SK-N-SH (cell line): ENCODE results near the gene TCP10L. TPM values are rescaled to one million over a fixed set of nuclear protein-coding genes. Genes with fewer than 3 reads are reported as not detected.

Source experiments
- CTCF ChIA-PET: fragments of 300-600, 350-600 bp; formaldehyde crosslinking; extraction: SDS; loops from one replicate; lab custom pipeline; 2021; lab: Yijun Ruan, JAX
- POLR2A ChIA-PET: fragments of 350-600 bp; sonication (Branson Sonifier 250); formaldehyde crosslinking; extraction: SDS; loops from one replicate; lab custom pipeline; 2020; ENCODE audit warnings: antibody characterized with exemption, inconsistent platforms; lab: Yijun Ruan, JAX
- DNase-seq: peaks from one replicate; pipeline ENCODE4 v3.0.0; 2012
- H2AFZ ChIP-seq: fragments of 200-600 bp; sonication (generic); 2 replicates; pipeline ENCODE4 v1.8.1; 2016; ENCODE audit warnings: antibody characterized with exemption, mild to moderate bottlenecking, low read depth
- H3F3A ChIP-seq: fragments of 200-600 bp; sonication (generic); replicated peaks from 2 replicates; pipeline ENCODE3; 2016; ENCODE audit warnings: antibody characterized with exemption, mild to moderate bottlenecking; ENCODE audit not compliant: insufficient read depth
- H3K27ac ChIP-seq, 2 experiments: fragments of 200-500 bp in 1 of 2; fragments of 200-600 bp in 1 of 2; sonication (Bioruptor generic) in 1 of 2; sonication (generic), shearing (Covaris generic) in 1 of 2; 2 replicates each; pipeline versions ENCODE4 v1.5.1 to v1.6.1; 2014 to 2016; ENCODE audit warnings: low read depth in 2 of 2, inconsistent platforms in 1 of 2, low read length in 1 of 2, mild to moderate bottlenecking in 1 of 2, mixed read lengths in 1 of 2
- H3K27me3 ChIP-seq: fragments of 200-600 bp; sonication (generic), shearing (Covaris generic); 2 replicates; pipeline ENCODE4 v1.6.1; 2016; ENCODE audit warnings: mixed run types; ENCODE audit not compliant: insufficient read depth
- H3K36me3 ChIP-seq, 2 experiments: fragments of 200-500 bp in 1 of 2; fragments of 200-600 bp in 1 of 2; sonication (Bioruptor generic) in 1 of 2; sonication (generic) in 1 of 2; replicated peaks in 1 of 2; 2 replicates each; pipeline versions ENCODE3 to v1.5.1; 2014 to 2016; ENCODE audit warnings: low read length in 1 of 2, mild to moderate bottlenecking in 1 of 2; ENCODE audit not compliant: insufficient read depth in 2 of 2, control insufficient read depth in 1 of 2
- H3K4me1 ChIP-seq, 2 experiments: fragments of 200-500 bp in 1 of 2; fragments of 200-600 bp in 1 of 2; sonication (Bioruptor generic) in 1 of 2; sonication (generic), shearing (Covaris generic) in 1 of 2; 2 replicates each; pipeline versions ENCODE4 v1.5.1 to v1.6.1; 2014 to 2016; ENCODE audit warnings: low read depth in 1 of 2, low read length in 1 of 2, mixed run types in 1 of 2; ENCODE audit not compliant: insufficient read depth in 2 of 2, control insufficient read depth in 1 of 2
- H3K4me2 ChIP-seq: fragments of 200-600 bp; sonication (generic), shearing (Covaris generic); 2 replicates; pipeline ENCODE4 v1.6.1; 2017; ENCODE audit warnings: mixed run types
- H3K4me3 ChIP-seq, 2 experiments: fragments of 200-500 bp in 1 of 2; fragments of 200-600 bp in 1 of 2; sonication (Bioruptor generic) in 1 of 2; sonication (generic), shearing (Covaris generic) in 1 of 2; 2 replicates each; pipeline versions ENCODE4 v1.5.1 to v1.8.1; 2014 to 2016; ENCODE audit warnings: low read depth in 2 of 2, inconsistent platforms in 1 of 2, low read length in 1 of 2, mild to moderate bottlenecking in 1 of 2, mixed read lengths in 1 of 2, moderate library complexity in 1 of 2
- H3K79me2 ChIP-seq: fragments of 200-600 bp; sonication (generic); 2 replicates; pipeline ENCODE4 v1.8.1; 2017; ENCODE audit warnings: mild to moderate bottlenecking; ENCODE audit not compliant: insufficient read depth
- H3K9ac ChIP-seq: fragments of 200-600 bp; sonication (generic); 2 replicates; pipeline ENCODE4 v1.6.1; 2017; ENCODE audit warnings: mixed run types
- H3K9me2 ChIP-seq: fragments of 200-600 bp; sonication (generic); 2 replicates; pipeline ENCODE4 v1.6.1; 2017; ENCODE audit warnings: mixed run types
- H3K9me3 ChIP-seq: fragments of 200-600 bp; sonication (generic); 2 replicates; pipeline ENCODE4 v1.6.1; 2017; ENCODE audit warnings: mixed run types, mild to moderate bottlenecking, moderate library complexity
- H4K20me1 ChIP-seq: fragments of 200-600 bp; sonication (generic); 2 replicates; pipeline ENCODE4 v1.6.1; 2017; ENCODE audit warnings: mild to moderate bottlenecking, mixed run types; ENCODE audit not compliant: insufficient read depth
- EZH2phosphoT487 ChIP-seq: fragments of 200-600 bp; sonication (generic); IDR thresholded peaks from 2 replicates; pipeline ENCODE4 v1.6.1; 2017; ENCODE audit warnings: low read depth, mixed run types, mild to moderate bottlenecking, antibody characterized with exemption, moderate library complexity, borderline replicate concordance
- FOXJ3 ChIP-seq: sonication (generic); formaldehyde crosslinking; IDR thresholded peaks from 2 replicates; pipeline ENCODE4 v1.5.1; 2020; ENCODE audit warnings: mild to moderate bottlenecking, missing genetic modification reagents
- FOXM1 ChIP-seq: IDR thresholded peaks from 2 replicates; pipeline ENCODE4 v1.4.0; 2012; ENCODE audit warnings: low read depth, mild to moderate bottlenecking
- GABPA ChIP-seq: IDR thresholded peaks from 2 replicates; pipeline ENCODE4 v1.4.0; 2012; ENCODE audit warnings: low read depth, mild to moderate bottlenecking
- MXI1 ChIP-seq: IDR thresholded peaks from 2 replicates; pipeline ENCODE4 v1.6.1; 2012; ENCODE audit warnings: mild to moderate bottlenecking, low read depth, low read length, improper control_type of control experiment
- RCOR1 ChIP-seq: fragments of 150-350 bp; IDR thresholded peaks from 2 replicates; pipeline ENCODE4 v1.6.1; 2017; ENCODE audit warnings: antibody characterized with exemption, low read length
- RFX5 ChIP-seq: IDR thresholded peaks from 2 replicates; pipeline ENCODE4 v1.6.1; 2012; ENCODE audit warnings: mild to moderate bottlenecking, improper control_type of control experiment, low read length
- RXRA ChIP-seq: IDR thresholded peaks from 2 replicates; pipeline ENCODE4 v1.4.0; 2012; ENCODE audit warnings: low read depth, mild to moderate bottlenecking, borderline replicate concordance
- SIN3A ChIP-seq: IDR thresholded peaks from 2 replicates; pipeline ENCODE4 v1.6.1; 2012; ENCODE audit warnings: low read depth, mild to moderate bottlenecking, low read length, moderate library complexity, borderline replicate concordance
- SMC3 ChIP-seq: IDR thresholded peaks from 2 replicates; pipeline ENCODE4 v1.6.1; 2012; ENCODE audit warnings: low read depth, low read length, improper control_type of control experiment
- TCF12 ChIP-seq: IDR thresholded peaks from 2 replicates; pipeline ENCODE4 v1.4.0; 2012
- TEAD4 ChIP-seq: IDR thresholded peaks from 2 replicates; pipeline ENCODE4 v1.4.0; 2012; ENCODE audit warnings: mild to moderate bottlenecking, borderline replicate concordance; ENCODE audit not compliant: insufficient read depth
- YY1 ChIP-seq: IDR thresholded peaks from 2 replicates; pipeline ENCODE4 v1.4.0; 2012; ENCODE audit warnings: low read depth, mild to moderate bottlenecking
- WGBS: methylation state at CpG from one replicate; pipeline ENCODE4 v1.1.6; 2017; ENCODE audit warnings: low lambda C conversion rate; 5-methylcytosine and 5-hydroxymethylcytosine counted together
- polyA plus RNA-seq, 3 experiments: library from polyadenylated mRNA; depleted of rRNA; stranded (reverse); fragments of >200 nt; gene quantifications; 2 replicates each; pipeline ENCODE4 v1.2.3, GENCODE V29; 2012
- TF ChIP-seq, protein P1 (sequence below): IDR thresholded peaks from 2 replicates; pipeline ENCODE4; 2012
- TF ChIP-seq, protein P2 (sequence below): IDR thresholded peaks from 2 replicates; pipeline ENCODE4 v1.4.0; 2012; ENCODE audit warnings: low read depth, borderline replicate concordance
- TF ChIP-seq, protein P3 (sequence below): IDR thresholded peaks from 2 replicates; pipeline ENCODE4 v1.4.0; 2012; ENCODE audit warnings: low read depth, borderline replicate concordance

TCP10L gene
- polyA plus RNA-seq, 1 of the 3 experiments (the other 2 are of a cell fraction) = 0.33 TPM

DNA sequence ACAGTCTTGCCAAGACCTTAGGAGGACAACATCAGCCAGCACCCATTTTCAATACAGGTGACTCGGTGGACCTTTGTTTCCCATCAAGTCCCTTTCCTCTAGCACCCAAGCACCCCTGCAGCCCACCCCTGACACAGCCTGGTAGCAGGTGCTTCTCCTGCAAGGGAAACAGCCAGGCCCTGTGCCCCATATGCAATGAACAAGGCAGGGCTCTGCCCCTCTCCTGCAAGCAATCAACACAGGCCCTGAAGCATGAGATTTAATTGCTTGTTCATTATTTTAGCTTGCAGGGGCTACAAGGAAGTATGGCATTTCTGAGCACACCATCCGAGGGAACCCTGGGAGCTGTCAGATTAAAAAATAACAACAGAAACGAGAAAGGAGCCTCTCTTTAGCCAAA lies 35.4 kb downstream of the TCP10L start:
- CTCF ChIA-PET = interaction anchor here (1.1 kb wide), 1 partner anchor 19 kb away, joined by 3 read pairs; no protein-coding TSS in a partner anchor
- no peaks in the 10 kb centered on the region for H3K27me3 ChIP-seq
- H3K4me2 ChIP-seq = no peak overlapping the region
- H2AFZ ChIP-seq = no peak overlapping the region
- no peak overlapping the region for H3K9ac ChIP-seq
- 70% methylated on average over 3 of the region's 3 CpGs for WGBS
- no peaks in the 10 kb centered on the region for H3F3A ChIP-seq
- peaks cover 0 to 5% of the 10 kb centered on the region in 2 experiments; a peak in 1 of 4 replicates for H3K4me1 ChIP-seq
- H3K36me3 ChIP-seq = no peaks in the 10 kb centered on the region
- POLR2A ChIA-PET = no interaction called here
- DNase-seq = no peak
- H3K9me3 ChIP-seq = no peaks in the 10 kb centered on the region
- TF ChIP-seq, protein P1, sequence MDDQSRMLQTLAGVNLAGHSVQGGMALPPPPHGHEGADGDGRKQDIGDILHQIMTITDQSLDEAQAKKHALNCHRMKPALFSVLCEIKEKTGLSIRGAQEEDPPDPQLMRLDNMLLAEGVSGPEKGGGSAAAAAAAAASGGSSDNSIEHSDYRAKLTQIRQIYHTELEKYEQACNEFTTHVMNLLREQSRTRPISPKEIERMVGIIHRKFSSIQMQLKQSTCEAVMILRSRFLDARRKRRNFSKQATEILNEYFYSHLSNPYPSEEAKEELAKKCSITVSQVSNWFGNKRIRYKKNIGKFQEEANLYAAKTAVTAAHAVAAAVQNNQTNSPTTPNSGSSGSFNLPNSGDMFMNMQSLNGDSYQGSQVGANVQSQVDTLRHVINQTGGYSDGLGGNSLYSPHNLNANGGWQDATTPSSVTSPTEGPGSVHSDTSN = no peak
- TF ChIP-seq RCOR1 (no peak), GABPA (no peak), YY1 (no peak)
- TF ChIP-seq, protein P2, sequence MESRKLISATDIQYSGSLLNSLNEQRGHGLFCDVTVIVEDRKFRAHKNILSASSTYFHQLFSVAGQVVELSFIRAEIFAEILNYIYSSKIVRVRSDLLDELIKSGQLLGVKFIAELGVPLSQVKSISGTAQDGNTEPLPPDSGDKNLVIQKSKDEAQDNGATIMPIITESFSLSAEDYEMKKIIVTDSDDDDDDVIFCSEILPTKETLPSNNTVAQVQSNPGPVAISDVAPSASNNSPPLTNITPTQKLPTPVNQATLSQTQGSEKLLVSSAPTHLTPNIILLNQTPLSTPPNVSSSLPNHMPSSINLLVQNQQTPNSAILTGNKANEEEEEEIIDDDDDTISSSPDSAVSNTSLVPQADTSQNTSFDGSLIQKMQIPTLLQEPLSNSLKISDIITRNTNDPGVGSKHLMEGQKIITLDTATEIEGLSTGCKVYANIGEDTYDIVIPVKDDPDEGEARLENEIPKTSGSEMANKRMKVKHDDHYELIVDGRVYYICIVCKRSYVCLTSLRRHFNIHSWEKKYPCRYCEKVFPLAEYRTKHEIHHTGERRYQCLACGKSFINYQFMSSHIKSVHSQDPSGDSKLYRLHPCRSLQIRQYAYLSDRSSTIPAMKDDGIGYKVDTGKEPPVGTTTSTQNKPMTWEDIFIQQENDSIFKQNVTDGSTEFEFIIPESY = no peak
- H3K4me3 ChIP-seq = no peak overlapping the region
- no peaks in the 10 kb centered on the region for H4K20me1 ChIP-seq
- no peaks in the 10 kb centered on the region for H3K9me2 ChIP-seq
- no peaks in the 10 kb centered on the region for H3K79me2 ChIP-seq
- H3K27ac ChIP-seq = no peak overlapping the region

DNA sequence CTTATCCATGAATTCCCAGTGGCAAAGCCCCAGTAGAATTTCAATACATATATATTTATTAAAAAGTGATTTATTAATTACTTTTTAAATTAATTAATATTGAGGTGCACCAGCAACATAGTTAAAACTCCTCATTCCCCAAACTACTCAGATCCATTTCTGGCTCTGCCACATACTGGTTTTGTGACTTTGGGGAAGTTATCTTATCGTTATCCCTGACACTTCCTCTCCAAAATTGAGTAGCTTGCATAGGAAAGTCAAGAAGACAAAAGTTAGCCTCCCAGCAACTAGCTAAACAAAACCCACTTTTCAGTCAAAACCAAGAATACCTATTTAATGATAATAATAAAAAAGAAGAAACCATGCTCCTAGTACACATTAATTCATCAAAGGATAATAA lies 35.9 kb downstream of the TCP10L start:
- 81% methylated on average over 1 of the region's 1 CpG for WGBS
- Histone ChIP-seq H3K9me2 (no peaks in the 10 kb centered on the region), H3K36me3 (no peaks in the 10 kb centered on the region), H3K27me3 (no peaks in the 10 kb centered on the region), H4K20me1 (no peaks in the 10 kb centered on the region), H2AFZ (no peak overlapping the region), H3K27ac (no peak overlapping the region), H3K9ac (no peak overlapping the region), H3K4me1 (peaks cover 0 to 5% of the 10 kb centered on the region in 2 experiments; a peak in 1 of 4 replicates), H3K4me2 (no peak overlapping the region), H3F3A (no peaks in the 10 kb centered on the region), H3K79me2 (no peaks in the 10 kb centered on the region), H3K4me3 (no peak overlapping the region), H3K9me3 (no peaks in the 10 kb centered on the region)
- TF ChIP-seq, protein P2 = no peak
- TF ChIP-seq, protein P3, sequence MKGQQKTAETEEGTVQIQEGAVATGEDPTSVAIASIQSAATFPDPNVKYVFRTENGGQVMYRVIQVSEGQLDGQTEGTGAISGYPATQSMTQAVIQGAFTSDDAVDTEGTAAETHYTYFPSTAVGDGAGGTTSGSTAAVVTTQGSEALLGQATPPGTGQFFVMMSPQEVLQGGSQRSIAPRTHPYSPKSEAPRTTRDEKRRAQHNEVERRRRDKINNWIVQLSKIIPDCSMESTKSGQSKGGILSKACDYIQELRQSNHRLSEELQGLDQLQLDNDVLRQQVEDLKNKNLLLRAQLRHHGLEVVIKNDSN = no peak
- TF ChIP-seq, protein P1 = no peak
- TF ChIP-seq TEAD4 (no peak), FOXM1 (no peak), RXRA (no peak), RCOR1 (no peak), SMC3 (no peak), EZH2phosphoT487 (no peak), SIN3A (no peak), RFX5 (no peak), GABPA (no peak), MXI1 (no peak), TCF12 (no peak), FOXJ3 (CRISPR knock-in tag) (no peak)
- ChIA-PET POLR2A (no interaction called here), CTCF (interaction anchor here (1.1 kb wide), 1 partner anchor 20 kb away, joined by 3 read pairs; no protein-coding TSS in a partner anchor)
- no peak for DNase-seq
